GM11168 (cell line): ENCODE results near the gene ADAMTS4.

Source experiments
- in situ Hi-C: fragments of 300-500 bp; cut with MboI; formaldehyde crosslinking; loops from one replicate; pipeline ENCODE4 v1.12.0; 2022; ENCODE audit warnings: low sequenced_read_pairs; ENCODE audit not compliant: unreplicated experiment

ADAMTS4 gene

DNA sequence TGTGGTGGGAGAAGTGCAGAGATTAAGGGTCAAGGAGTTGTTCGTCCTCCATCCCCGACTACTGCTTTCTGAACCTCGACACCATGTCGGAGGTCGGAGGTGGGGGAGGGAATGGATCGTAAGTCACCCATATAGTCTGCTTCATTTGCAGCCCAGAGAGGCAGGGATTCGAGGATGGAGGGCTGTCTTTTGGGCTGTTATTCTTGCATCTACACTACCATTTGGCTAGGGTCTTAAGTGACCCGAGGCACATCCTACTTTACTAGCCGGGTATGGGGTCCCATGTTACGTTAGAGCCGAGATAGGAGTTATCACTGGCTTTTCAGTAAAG lies 39.0 kb downstream of the ADAMTS4 start:
- in situ Hi-C loops = no loop called here

DNA sequence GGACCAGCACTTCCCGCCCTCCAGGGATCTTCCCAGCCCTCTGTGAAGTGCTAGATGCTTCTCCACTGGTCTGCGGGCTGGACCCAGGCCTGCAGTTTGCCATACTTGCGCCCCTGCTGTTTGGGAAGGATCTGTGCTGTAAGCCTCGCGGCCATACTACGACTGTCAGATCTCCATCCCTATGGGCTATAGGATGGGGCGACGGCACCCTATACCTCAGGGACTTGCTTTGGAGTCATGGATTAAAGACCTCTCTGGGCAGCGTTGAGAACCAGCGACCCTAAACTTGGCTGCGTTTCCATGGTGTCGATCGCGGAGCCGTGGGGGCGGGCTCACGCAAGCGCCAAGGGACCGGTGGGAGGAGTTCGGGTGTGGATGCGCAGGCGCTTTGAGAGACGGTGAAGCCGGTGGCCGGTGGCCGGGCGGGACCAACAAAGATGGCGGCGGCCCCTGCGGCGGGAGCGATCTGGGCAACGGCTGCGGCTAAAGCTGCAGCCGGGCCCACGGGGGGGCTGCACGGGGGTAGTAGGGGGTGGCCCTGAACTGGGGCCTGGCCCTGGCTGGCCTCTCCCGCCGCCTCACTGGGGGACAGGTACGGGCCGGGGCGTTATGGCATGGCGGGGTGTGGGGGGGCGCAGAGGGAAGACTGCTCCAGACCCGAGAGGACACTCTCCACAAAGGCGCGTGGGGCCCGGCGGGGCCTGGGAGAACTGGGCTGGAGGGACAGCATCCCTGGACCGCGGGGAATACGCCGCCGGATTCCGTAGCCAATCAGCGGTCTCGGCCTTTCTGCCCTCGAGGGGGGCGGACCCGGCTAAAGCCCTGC lies 39.6 kb downstream of the ADAMTS4 start, which contains the start of gene USP21:
Gene USP21 (plus strand): TSS at position 414 of the 826 bp plus-strand sequence. CDS start 1,141 bp downstream, outside the sequence.
- in situ Hi-C loops = no loop called here

DNA sequence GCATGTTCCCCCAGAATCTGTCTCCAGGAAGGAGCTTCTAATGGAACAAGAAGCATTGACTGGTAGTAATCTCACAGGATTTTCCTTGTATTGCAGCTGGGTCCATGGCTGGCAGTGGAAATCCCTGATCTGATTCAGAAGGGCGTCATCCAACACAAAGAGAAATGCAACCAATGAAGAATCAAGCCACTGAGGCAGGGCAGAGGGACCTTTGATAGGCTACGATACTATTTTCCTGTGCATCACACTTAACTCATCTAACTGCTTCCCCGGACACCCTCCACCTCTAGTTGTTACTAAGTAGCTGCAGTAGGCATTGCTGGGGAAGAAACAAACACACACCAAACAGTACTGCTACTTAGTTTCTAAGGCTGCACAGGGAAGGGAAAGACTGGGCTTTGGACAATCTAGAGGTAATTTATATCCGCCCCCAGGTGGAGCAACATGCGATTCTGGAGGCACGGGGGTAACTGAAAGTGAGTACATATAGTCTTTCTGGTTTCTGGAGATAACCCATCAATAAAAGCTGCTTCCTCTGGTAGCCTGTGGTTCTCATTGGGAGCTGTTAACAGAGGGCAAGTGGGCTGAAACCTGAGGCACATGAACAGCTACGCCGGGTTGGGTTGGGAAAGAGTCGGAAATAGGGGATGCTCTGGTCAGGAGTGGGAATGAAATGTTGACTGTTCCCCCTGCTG lies 40.4 kb downstream of the ADAMTS4 start:
- in situ Hi-C loops = no loop called here

DNA sequence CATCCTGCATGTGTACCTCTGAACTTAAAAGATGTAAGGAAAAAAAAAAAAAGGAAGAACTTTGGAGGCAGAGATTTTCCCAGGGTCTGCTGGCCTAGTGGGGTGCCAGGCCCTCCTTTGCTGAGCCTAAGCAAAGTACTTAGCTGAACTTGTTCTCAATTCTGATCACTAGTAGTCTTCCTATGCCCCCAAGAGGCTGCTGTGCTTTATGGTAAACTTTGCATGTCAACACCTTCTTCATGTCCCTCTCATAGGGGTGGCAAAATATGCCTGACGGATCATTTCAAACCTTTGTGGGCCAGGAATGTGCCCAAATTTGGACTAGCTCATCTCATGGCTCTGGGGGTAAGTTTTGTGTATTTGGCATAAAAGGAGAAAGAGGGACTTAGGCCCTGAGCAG lies 41.0 kb downstream of the ADAMTS4 start:
- in situ Hi-C loops = no loop called here

DNA sequence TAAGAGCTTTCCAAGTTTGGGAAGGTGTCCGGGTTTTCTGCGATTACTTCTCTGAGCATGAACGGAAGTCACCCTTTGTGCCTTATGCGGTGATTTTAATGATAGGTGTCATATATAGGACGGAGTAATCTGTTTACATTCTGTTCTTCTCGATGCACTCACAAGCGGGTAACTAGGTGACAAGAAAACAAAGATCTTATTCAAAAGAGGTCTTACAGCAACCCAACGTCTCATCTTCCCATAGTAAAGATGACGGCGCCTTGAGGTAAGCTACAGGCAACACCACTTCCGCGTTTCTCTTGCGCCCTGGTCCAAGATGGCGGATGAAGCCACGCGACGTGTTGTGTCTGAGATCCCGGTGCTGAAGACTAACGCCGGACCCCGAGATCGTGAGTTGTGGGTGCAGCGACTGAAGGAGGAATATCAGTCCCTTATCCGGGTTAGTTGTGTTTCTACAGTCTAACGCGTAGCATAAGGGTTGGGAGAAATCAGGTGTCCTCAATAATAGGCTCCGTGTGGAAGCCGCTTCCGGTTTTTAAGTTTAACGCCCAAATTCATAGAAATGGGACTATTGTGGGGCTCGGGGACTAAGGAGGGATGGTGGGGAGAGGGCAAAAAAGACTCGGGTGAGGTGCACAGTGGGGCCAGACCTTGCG lies 45.0 kb downstream of the ADAMTS4 start, which contains the start of gene UFC1:
Gene UFC1 (plus strand): TSS at position 297 of the 656 bp plus-strand sequence. CDS start 20 bp downstream, at position 317.
- in situ Hi-C loops = no loop called here

DNA sequence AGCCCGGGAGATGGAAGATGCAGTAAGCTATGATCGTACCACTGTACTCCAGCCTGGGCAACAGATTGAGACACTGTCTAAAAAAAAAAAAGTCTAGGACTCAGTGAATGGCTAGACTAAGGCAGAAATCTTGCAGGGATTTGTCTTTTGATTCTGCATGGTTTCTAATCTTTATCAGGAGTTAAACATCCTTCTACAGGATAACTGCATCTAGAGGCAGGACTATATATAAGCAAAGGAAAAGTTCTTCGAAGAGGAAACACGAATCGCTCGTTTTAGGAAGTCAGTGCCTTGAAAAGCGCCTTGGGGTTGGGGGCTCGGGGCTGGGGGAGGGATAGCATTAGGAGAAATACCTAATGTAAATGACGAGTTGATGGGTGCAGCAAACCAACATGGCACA lies 45.7 kb downstream of the ADAMTS4 start:
- in situ Hi-C loops = no loop called here

DNA sequence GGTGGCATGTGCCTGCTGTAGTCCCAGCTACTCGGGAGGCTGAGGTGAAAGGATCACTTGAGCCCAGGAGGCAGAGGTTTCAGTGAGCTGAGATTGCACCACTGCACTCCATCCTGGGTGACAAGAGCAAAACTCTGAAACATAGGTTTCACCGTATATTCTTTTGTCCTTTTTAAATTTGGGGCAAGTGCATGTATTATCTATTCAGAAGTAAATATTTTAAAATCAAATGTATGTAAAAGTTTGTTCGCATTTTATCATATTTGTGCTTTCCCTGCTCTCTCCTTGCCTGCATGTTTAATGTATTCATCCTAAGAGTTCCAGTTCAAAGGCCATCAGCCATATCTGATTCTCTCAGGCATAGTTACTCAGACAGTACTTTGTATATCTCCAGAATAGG lies 53.0 kb downstream of the ADAMTS4 start:
- in situ Hi-C loops = no loop called here

DNA sequence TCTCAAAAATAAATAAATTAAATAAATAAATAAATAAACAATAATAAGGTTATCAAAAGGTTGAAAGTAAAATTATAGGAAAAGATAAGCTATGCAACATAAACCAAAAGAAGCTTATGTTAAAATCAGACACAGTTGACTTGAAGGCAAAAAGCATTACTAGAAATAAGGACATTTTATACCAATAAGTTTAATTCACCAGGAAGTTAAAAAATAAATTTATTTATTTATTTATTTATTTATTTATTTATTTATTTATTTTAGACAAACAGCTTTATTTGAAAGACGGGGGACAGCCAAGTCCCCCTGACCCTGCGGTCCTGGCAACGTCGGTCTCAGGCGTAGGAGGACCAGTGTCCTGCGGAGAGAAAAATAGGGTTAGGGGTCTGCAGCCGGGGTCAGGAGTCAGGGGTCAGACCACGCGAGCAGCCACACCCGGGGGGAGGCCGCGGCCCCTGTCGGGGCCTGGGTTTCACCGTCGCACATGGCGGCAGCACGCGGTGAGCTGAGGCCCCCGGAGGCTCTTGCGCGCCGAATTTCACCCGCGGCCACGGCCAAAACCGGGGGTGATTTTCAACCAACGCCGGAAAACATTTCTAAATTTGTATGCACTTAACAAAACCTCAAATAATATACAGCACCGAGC lies 58.0 kb downstream of the ADAMTS4 start:
- in situ Hi-C loops = no loop called here

DNA sequence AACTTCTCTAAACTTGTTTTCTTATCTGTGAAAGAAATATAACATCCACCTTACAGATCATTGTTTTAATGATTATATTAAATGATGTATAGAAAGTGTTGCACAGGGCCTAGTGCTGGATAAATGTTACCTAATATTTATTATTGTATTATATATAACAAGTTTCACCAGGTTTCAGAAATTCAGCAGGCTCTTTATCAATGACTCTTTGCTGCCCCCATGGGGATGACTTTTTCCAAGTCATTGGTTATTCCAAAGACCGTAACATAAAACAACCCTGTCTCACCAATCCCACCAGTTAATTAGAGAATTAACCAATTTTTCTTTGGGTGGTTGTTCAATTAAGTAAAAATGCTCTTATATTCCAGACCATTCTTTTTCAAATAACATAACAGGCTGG lies 59.1 kb downstream of the ADAMTS4 start:
- in situ Hi-C loops = no loop called here

DNA sequence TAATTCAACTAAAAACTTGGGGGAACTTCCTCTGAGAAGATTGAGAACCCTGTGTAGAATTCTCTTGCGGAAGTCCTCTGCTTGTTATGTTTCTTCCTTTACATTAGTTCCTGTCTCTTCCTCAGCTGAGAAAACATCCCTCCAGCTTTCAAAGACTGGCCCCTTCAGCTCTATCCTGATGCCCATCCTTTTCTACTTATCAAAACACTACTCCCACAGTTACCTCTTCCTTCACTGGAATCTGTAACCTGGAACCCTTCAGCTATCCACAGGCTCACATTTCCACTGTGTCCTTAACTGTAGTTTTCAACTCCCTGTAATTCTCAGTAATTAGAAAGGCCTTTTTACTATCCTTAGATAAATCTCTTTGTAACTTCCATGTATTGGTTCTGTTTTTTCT lies 60.4 kb downstream of the ADAMTS4 start:
- in situ Hi-C loops = no loop called here

DNA sequence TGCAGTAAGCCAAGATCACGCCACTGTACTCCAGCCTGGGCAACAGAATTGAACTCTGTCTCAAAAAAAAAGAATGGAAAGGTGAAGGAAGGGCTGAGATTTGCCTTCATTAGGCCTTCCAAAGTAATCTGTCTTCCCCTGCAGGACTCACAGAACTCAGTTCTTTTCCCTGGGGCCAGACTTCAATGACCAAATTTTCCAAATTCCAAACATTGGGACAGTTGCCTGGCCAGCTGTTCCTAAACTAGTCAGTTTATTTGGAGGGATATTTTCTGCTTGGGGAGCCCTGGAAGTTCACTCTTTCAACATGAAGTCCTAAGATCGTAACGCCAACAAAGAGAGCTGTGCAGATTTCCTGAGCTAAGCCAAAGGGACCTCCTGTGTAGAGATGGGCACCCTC lies 61.0 kb downstream of the ADAMTS4 start:
- in situ Hi-C loops = no loop called here
